D721Med (cell line): ENCODE data around the gene FOXP1.

ENCODE experiments used
- DNase-seq: peaks from one replicate; pipeline ENCODE4 v3.0.0; 2011; ENCODE audit warnings: low spot score; ENCODE audit not compliant: insufficient read length
- FAIRE-seq: peaks from 2 replicates; lab custom pipeline; 2011; peaks lifted over from hg19 to GRCh38; lab: Jason Lieb, UNC
- CTCF ChIP-seq: IDR thresholded peaks from 2 replicates; pipeline ENCODE4 v1.5.1; 2012; ENCODE audit warnings: mild to moderate bottlenecking, control low read depth; ENCODE audit not compliant: insufficient read depth; ENCODE audit errors: missing control alignments

Gene FOXP1

GRCh38 chr3:71407823-71408222 lies 175.7 kb downstream of the FOXP1 start:
- DNase-seq = no peak

GRCh38 chr3:71406972-71407810 lies 176.3 kb downstream of the FOXP1 start:
- DNase-seq (no peak), FAIRE-seq (no peak)
- TF ChIP-seq CTCF = no peak

More at GRCh38 chr3:71407823-71408222, 175.7 kb downstream of the FOXP1 start:
- TF ChIP-seq CTCF = no peak
- FAIRE-seq = no peak

- no peak for DNase-seq
- TF ChIP-seq CTCF = no peak
- no peak for FAIRE-seq
These were observed 180.6 kb downstream of the FOXP1 start for GRCh38 chr3:71402911-71403310.

- FAIRE-seq (no peak), DNase-seq (no peak)
- no peak for TF ChIP-seq CTCF
These were observed 181.2 kb downstream of the FOXP1 start for GRCh38 chr3:71402280-71402679.

- DNase-seq (no peak), FAIRE-seq (no peak)
- TF ChIP-seq CTCF = no peak
These were observed 181.8 kb downstream of the FOXP1 start for GRCh38 chr3:71401695-71402231.

GRCh38 chr3:71400986-71401451 lies 182.5 kb downstream of the FOXP1 start:
- no peak for DNase-seq
- FAIRE-seq = no peak

More at GRCh38 chr3:71400986-71401451, 182.5 kb downstream of the FOXP1 start:
- TF ChIP-seq CTCF = no peak
